WTC11 (cell line): ENCODE measurements around the gene ZNF394. TPM values are rescaled to one million over a fixed set of nuclear protein-coding genes. Genes with fewer than 3 reads are reported as not detected.
"Not testable (repeated sequence)": the region's sequence is repeated elsewhere in the genome, so short reads cannot be mapped to it uniquely, and the experiment has no call there.

Experiments used
- ATAC-seq: fragments of 200-7000 bp; cut with Tn5 transposase; 2 replicates; pipeline ENCODE4 v1.10.0; 2021; ENCODE audit warnings: mild to moderate bottlenecking, moderate library complexity
- CTCF ChIA-PET: fragments of 300-600 bp; sonication (Branson Sonifier 250); formaldehyde crosslinking; loops from one replicate; lab custom pipeline; 2021; ENCODE audit warnings: antibody characterized with exemption; lab: Charles Lee
- POLR2A ChIA-PET: fragments of 350-600 bp; sonication (Branson Sonifier 250); formaldehyde crosslinking; loops from one replicate; lab custom pipeline; 2021; ENCODE audit warnings: antibody characterized with exemption; lab: Charles Lee
- DNase-seq: peaks from one replicate; pipeline ENCODE4 v3.0.0; 2021; ENCODE audit warnings: low spot score
- H3K27ac Mint-ChIP-seq: 2 replicates; pipeline ENCODE4 v1.8.0; 2021; ENCODE audit warnings: mixed read lengths
- H3K27me3 Mint-ChIP-seq: 2 replicates; pipeline ENCODE4 v1.8.0; 2021; ENCODE audit warnings: low read depth, mild to moderate bottlenecking, moderate library complexity, mixed read lengths
- H3K36me3 Mint-ChIP-seq: 2 replicates; pipeline ENCODE4 v1.8.0; 2021; ENCODE audit warnings: mixed read lengths
- H3K4me1 Mint-ChIP-seq: 2 replicates; pipeline ENCODE4 v1.8.0; 2022; ENCODE audit warnings: mixed read lengths
- H3K4me3 Mint-ChIP-seq: 2 replicates; pipeline ENCODE4 v1.8.0; 2021; ENCODE audit warnings: mild to moderate bottlenecking, moderate library complexity, mixed read lengths
- H3K9me3 Mint-ChIP-seq: 2 replicates; pipeline ENCODE4 v1.8.0; 2021; ENCODE audit warnings: mixed read lengths
- ATF1 ChIP-seq: sonication (generic); formaldehyde crosslinking; IDR thresholded peaks from 2 replicates; pipeline ENCODE4 v1.8.1; 2023; ENCODE audit warnings: mild to moderate bottlenecking, moderate library complexity, missing genetic modification reagents
- FOXK1 ChIP-seq: sonication (generic); formaldehyde crosslinking; IDR thresholded peaks from 2 replicates; pipeline ENCODE4 v1.8.0; 2022; ENCODE audit warnings: mild to moderate bottlenecking, moderate library complexity, missing genetic modification reagents
- FOXP1 ChIP-seq: sonication (generic); formaldehyde crosslinking; IDR thresholded peaks from 2 replicates; pipeline ENCODE4 v1.8.0; 2022; ENCODE audit warnings: missing genetic modification reagents, mild to moderate bottlenecking, moderate library complexity, borderline replicate concordance
- GABPB1 ChIP-seq: sonication (generic); formaldehyde crosslinking; IDR thresholded peaks from 2 replicates; pipeline ENCODE4 v1.8.1; 2023; ENCODE audit warnings: mild to moderate bottlenecking, missing genetic modification reagents
- GRHL2 ChIP-seq: fragments of 250-450 bp; sonication (Bioruptor Pico); IDR thresholded peaks from 2 replicates; pipeline ENCODE4 v1.8.0; 2022; ENCODE audit warnings: mild to moderate bottlenecking, moderate library complexity; ENCODE audit not compliant: insufficient replicate concordance, severe bottlenecking
- GTF2I ChIP-seq: fragments of 250-450 bp; sonication (Bioruptor Pico); conservative IDR thresholded peaks from 2 replicates; pipeline ENCODE4 v1.4.0; 2021; ENCODE audit warnings: mild to moderate bottlenecking
- KAT7 ChIP-seq: sonication (generic); formaldehyde crosslinking; IDR thresholded peaks from 2 replicates; pipeline ENCODE4 v1.8.1; 2023; ENCODE audit warnings: missing genetic modification reagents, mild to moderate bottlenecking, borderline replicate concordance
- MYBL2 ChIP-seq: sonication (generic); formaldehyde crosslinking; IDR thresholded peaks from 2 replicates; pipeline ENCODE4 v1.8.1; 2023; ENCODE audit warnings: mild to moderate bottlenecking, moderate library complexity, missing genetic modification reagents
- NFE2L1 ChIP-seq: sonication (generic); formaldehyde crosslinking; IDR thresholded peaks from 2 replicates; pipeline ENCODE4 v1.8.1; 2023; ENCODE audit warnings: missing genetic modification reagents
- NFYB ChIP-seq: sonication (generic); formaldehyde crosslinking; conservative IDR thresholded peaks from 2 replicates; pipeline ENCODE4 v1.8.0; 2022; ENCODE audit warnings: low read depth, missing genetic modification reagents
- NR1H2 ChIP-seq: sonication (generic); formaldehyde crosslinking; IDR thresholded peaks from 2 replicates; pipeline ENCODE4 v1.9.0; 2021; ENCODE audit warnings: mild to moderate bottlenecking, moderate library complexity, missing genetic modification reagents
- OVOL2 ChIP-seq: fragments of 250-450 bp; sonication (Bioruptor Pico); IDR thresholded peaks from 2 replicates; pipeline ENCODE4 v1.9.0; 2021; ENCODE audit warnings: mild to moderate bottlenecking, borderline replicate concordance
- SP1 ChIP-seq: sonication (generic); formaldehyde crosslinking; conservative IDR thresholded peaks from 2 replicates; pipeline ENCODE4 v1.8.1; 2022; ENCODE audit warnings: missing genetic modification reagents
- TEAD1 ChIP-seq: sonication (generic); formaldehyde crosslinking; IDR thresholded peaks from 2 replicates; pipeline ENCODE4 v1.8.0; 2022; ENCODE audit warnings: mild to moderate bottlenecking, missing genetic modification reagents
- TEAD4 ChIP-seq: sonication (generic); formaldehyde crosslinking; IDR thresholded peaks from 2 replicates; pipeline ENCODE4 v1.8.0; 2022; ENCODE audit warnings: mild to moderate bottlenecking, missing genetic modification reagents
- ZNF396 ChIP-seq: fragments of 250-450 bp; sonication (Bioruptor Pico); IDR thresholded peaks from 2 replicates; pipeline ENCODE4 v1.8.0; 2021; ENCODE audit warnings: mild to moderate bottlenecking, moderate library complexity, borderline replicate concordance
- total RNA-seq: library from RNA; stranded (reverse); gene quantifications from 3 replicates; pipeline ENCODE4 v1.2.3, GENCODE V29; 2021
- TF ChIP-seq, protein P1 (sequence below): sonication (generic); formaldehyde crosslinking; IDR thresholded peaks from 2 replicates; pipeline ENCODE4 v1.8.1; 2022; ENCODE audit warnings: low read depth, missing genetic modification reagents, borderline replicate concordance
- TF ChIP-seq, protein P2 (sequence below): fragments of 250-450 bp; sonication (Bioruptor Pico); IDR thresholded peaks from 2 replicates; pipeline ENCODE4 v1.8.0; 2021; ENCODE audit warnings: mild to moderate bottlenecking
- TF ChIP-seq, protein P3 (sequence below): sonication (generic); formaldehyde crosslinking; IDR thresholded peaks from 2 replicates; pipeline ENCODE4 v1.8.0; 2022; ENCODE audit warnings: mild to moderate bottlenecking, missing genetic modification reagents
- TF ChIP-seq, protein P4 (sequence below): sonication (generic); formaldehyde crosslinking; IDR thresholded peaks from 2 replicates; pipeline ENCODE4 v1.8.1; 2022; ENCODE audit warnings: mild to moderate bottlenecking, moderate library complexity, missing genetic modification reagents
- TF ChIP-seq, protein P5 (sequence below): sonication (generic); formaldehyde crosslinking; IDR thresholded peaks from 2 replicates; pipeline ENCODE4 v1.8.0; 2023; ENCODE audit warnings: mild to moderate bottlenecking, missing genetic modification reagents

ZNF394 gene
- total RNA-seq, 1 experiment from 2014 or later, result 24.0 TPM

DNA sequence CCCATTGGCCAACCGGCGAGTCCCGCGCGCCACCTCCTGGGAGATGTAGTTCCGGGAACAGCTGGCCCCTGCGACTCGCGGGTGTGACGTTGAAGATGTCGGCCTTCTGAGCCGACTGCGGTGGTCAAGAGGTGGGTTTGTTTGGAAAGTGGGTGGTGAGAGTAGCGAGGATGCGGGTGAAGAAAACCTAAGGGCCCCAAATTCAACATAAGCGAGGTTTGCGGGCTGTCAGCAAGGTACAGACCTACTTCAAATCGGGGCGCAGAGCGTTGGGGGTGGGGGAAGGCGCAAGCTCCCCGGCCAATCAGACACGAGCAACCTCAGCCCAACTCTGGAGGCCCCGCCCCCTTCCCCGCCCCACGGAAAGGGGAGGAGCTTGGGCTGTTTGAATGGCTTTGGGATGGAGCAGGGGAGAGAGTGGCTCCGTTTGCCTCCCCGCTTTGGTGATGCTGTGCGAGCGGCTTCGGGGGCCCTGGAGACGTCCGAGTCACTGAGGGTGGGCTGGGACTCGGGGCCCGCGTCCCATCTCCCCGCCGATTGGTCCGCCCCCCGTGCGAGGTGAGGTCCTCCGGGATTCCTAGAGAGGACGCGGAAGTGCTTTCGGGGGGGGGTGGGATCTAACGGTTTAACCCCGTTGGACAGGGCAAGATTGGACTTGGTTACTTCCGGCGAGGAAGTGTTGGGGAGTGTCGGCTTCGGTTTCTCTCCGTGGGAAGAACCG lies 4.7 kb upstream of the ZNF394 start, which contains the start of gene ZKSCAN5 (continued):
- TF ChIP-seq GRHL2, result no peak
- peak; percentile 35; the same call in 1 of the 2 replicates for TF ChIP-seq TEAD1 (CRISPR knock-in tag)
- peak; percentile 73; the same call in 1 of the 2 replicates for TF ChIP-seq SP1 (CRISPR knock-in tag)
- TF ChIP-seq, protein P1, sequence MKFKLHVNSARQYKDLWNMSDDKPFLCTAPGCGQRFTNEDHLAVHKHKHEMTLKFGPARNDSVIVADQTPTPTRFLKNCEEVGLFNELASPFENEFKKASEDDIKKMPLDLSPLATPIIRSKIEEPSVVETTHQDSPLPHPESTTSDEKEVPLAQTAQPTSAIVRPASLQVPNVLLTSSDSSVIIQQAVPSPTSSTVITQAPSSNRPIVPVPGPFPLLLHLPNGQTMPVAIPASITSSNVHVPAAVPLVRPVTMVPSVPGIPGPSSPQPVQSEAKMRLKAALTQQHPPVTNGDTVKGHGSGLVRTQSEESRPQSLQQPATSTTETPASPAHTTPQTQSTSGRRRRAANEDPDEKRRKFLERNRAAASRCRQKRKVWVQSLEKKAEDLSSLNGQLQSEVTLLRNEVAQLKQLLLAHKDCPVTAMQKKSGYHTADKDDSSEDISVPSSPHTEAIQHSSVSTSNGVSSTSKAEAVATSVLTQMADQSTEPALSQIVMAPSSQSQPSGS (CRISPR knock-in tag), result no peak
- TF ChIP-seq, protein P2, sequence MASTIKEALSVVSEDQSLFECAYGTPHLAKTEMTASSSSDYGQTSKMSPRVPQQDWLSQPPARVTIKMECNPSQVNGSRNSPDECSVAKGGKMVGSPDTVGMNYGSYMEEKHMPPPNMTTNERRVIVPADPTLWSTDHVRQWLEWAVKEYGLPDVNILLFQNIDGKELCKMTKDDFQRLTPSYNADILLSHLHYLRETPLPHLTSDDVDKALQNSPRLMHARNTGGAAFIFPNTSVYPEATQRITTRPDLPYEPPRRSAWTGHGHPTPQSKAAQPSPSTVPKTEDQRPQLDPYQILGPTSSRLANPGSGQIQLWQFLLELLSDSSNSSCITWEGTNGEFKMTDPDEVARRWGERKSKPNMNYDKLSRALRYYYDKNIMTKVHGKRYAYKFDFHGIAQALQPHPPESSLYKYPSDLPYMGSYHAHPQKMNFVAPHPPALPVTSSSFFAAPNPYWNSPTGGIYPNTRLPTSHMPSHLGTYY (CRISPR knock-in tag), result no peak
- TF ChIP-seq, protein P3, sequence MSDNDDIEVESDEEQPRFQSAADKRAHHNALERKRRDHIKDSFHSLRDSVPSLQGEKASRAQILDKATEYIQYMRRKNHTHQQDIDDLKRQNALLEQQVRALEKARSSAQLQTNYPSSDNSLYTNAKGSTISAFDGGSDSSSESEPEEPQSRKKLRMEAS (CRISPR knock-in tag), result peak; percentile 29; the same call in 1 of the 2 replicates
- TF ChIP-seq NFYB (CRISPR knock-in tag), result peak; percentile 12; the same call in 1 of the 2 replicates
- no peak for TF ChIP-seq GTF2I (CRISPR knock-in tag)
- TF ChIP-seq NR1H2 (CRISPR knock-in tag), result no peak
- TF ChIP-seq FOXP1 (CRISPR knock-in tag), result peak; percentile 56; the same call in 1 of the 2 replicates
- TF ChIP-seq MYBL2 (CRISPR knock-in tag), result peak; percentile 90
- TF ChIP-seq ZNF396, result no peak

DNA sequence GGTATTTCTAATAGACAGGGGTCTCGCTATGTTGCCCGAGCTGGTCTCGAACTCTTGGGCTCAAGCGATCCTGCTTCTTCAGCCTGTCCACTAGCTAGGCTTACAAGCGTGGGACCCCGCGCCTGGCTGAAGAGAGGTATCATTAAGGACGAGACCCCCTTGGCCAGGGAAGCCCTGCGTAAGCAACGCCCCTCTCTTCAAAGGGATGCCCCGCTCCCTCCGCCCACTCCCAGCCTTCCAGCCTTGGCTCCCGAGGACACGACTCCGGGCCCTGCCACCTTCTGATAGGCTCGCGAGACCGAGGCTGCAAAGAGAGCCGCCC lies 4.2 kb upstream of the ZNF394 start:
- H3K4me3 Mint-ChIP-seq, result peak overlapping the region; percentile 91
- H3K36me3 Mint-ChIP-seq, result peaks cover 6% of the 10 kb centered on the region
- ATAC-seq, result peak; percentile 90
- ChIA-PET POLR2A (interaction anchor here (0.6 to 1.3 kb wide), 5 partner anchors 11 to 112 kb away, joined by 3 to 5 read pairs (median 4); partner anchors contain the start of genes BUD31, FAM200A, PDAP1 and ZSCAN25), CTCF (interaction anchor here (1.0 to 1.7 kb wide), 8 partner anchors 19 to 486 kb away, joined by 3 to 11 read pairs (median 4); partner anchors contain the start of genes FAM200A and ZSCAN25)
- H3K27ac Mint-ChIP-seq, result peak overlapping the region; percentile 97
- DNase-seq, result peak; percentile 100
- peaks cover 19% of the 10 kb centered on the region for H3K4me1 Mint-ChIP-seq
- peaks cover 10% of the 10 kb centered on the region for H3K9me3 Mint-ChIP-seq
- TF ChIP-seq GABPB1 (CRISPR knock-in tag), result 0 out of 2 replicates have a peak, but pooled peaks have one; percentile 9
- TF ChIP-seq KAT7 (CRISPR knock-in tag), result no peak
- peak; percentile 83 for TF ChIP-seq NFYB (CRISPR knock-in tag)
- TF ChIP-seq FOXK1 (CRISPR knock-in tag), result 0 out of 2 replicates have a peak, but pooled peaks have one; percentile 31
- TF ChIP-seq NFE2L1, result no peak
- TF ChIP-seq, protein P4, sequence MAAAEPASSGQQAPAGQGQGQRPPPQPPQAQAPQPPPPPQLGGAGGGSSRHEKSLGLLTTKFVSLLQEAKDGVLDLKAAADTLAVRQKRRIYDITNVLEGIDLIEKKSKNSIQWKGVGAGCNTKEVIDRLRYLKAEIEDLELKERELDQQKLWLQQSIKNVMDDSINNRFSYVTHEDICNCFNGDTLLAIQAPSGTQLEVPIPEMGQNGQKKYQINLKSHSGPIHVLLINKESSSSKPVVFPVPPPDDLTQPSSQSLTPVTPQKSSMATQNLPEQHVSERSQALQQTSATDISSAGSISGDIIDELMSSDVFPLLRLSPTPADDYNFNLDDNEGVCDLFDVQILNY (CRISPR knock-in tag), result 0 out of 2 replicates have a peak, but pooled peaks have one; percentile 6
- TF ChIP-seq, protein P5, sequence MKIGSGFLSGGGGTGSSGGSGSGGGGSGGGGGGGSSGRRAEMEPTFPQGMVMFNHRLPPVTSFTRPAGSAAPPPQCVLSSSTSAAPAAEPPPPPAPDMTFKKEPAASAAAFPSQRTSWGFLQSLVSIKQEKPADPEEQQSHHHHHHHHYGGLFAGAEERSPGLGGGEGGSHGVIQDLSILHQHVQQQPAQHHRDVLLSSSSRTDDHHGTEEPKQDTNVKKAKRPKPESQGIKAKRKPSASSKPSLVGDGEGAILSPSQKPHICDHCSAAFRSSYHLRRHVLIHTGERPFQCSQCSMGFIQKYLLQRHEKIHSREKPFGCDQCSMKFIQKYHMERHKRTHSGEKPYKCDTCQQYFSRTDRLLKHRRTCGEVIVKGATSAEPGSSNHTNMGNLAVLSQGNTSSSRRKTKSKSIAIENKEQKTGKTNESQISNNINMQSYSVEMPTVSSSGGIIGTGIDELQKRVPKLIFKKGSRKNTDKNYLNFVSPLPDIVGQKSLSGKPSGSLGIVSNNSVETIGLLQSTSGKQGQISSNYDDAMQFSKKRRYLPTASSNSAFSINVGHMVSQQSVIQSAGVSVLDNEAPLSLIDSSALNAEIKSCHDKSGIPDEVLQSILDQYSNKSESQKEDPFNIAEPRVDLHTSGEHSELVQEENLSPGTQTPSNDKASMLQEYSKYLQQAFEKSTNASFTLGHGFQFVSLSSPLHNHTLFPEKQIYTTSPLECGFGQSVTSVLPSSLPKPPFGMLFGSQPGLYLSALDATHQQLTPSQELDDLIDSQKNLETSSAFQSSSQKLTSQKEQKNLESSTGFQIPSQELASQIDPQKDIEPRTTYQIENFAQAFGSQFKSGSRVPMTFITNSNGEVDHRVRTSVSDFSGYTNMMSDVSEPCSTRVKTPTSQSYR (CRISPR knock-in tag), result no peak
- no peak; the same call in none of the 2 replicates for TF ChIP-seq SP1 (CRISPR knock-in tag)
- TF ChIP-seq GTF2I (CRISPR knock-in tag), result no peak
- no peak for TF ChIP-seq FOXP1 (CRISPR knock-in tag)
- TF ChIP-seq OVOL2 (CRISPR knock-in tag), result no peak
- no peak for TF ChIP-seq TEAD4 (CRISPR knock-in tag)
- TF ChIP-seq ATF1 (CRISPR knock-in tag), result no peak
- TF ChIP-seq, protein P2 (CRISPR knock-in tag), result no peak
- no peaks in the 10 kb centered on the region for H3K27me3 Mint-ChIP-seq

DNA sequence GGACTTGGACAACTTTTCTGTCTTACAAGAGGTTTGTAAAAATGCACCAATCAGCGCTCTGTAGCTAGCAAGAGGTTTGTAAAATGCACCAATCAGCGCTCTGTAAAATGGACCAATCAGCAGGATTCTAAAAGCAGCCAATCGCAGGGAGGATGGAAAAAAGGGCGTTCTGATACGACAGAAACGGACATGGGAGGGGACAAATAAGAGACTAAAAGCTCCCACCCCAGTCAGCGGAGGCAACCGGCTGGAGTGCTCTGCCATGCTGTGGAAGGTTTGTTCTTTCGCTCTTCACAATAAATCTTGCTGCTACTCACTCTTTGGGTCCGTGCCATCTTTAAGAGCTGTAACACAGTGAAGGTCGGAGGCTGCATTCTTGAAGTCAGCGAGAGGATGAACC lies 1.2 kb upstream of the ZNF394 start:
- ATAC-seq, POLR2A ChIA-PET, H3K9me3 Mint-ChIP-seq, DNase-seq, H3K27me3 Mint-ChIP-seq: not testable (repeated sequence)
- H3K36me3 Mint-ChIP-seq, result peaks cover 12% of the 10 kb centered on the region
- peak overlapping the region; percentile 99 for H3K4me3 Mint-ChIP-seq
- H3K4me1 Mint-ChIP-seq, result peaks cover 25% of the 10 kb centered on the region
- CTCF ChIA-PET, result interaction anchor here (0.6 to 0.7 kb wide), 2 partner anchors 79 to 359 kb away, joined by 3 read pairs; no protein-coding TSS in a partner anchor
- H3K27ac Mint-ChIP-seq, result peak overlapping the region; percentile 82
